ENCODE data around the gene BATF2.
"Not testable (repeated sequence)": the region's sequence is repeated elsewhere in the genome, so short reads cannot be mapped to it uniquely, and the experiment has no call there.

The BATF2 gene

GRCh38 chr11:64996710-64997380 is at the start of gene BATF2:
Gene BATF2, minus strand, starts transcription at chr11:64996971. Its CDS starts 57 bp downstream, at chr11:64996914.
- DNase-seq, result peak; percentile 73

DNA sequence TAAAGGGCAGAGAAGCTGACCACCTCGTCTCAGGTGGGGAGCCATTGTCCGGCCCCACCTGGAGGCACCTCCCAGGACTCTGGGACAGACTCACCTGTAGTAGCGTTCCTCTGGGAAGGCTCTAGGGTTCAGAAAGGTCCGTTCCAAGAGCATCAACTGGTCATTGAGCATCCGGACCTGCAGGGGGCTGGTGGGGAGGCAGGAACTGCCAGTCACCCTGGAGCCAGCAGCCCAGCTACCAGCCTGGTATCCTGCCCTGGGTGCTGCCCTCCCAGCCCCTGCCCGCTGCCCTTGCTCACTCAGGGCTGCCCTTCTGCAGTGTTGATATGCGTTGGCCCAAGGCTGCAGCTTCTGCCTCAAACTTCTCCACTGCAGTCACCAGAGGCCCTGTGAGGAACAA is 49.0 kb upstream of the BATF2 start:
- DNase-seq, result no peak

GRCh38 chr11:65045061-65045460 is 48.3 kb upstream of the BATF2 start:
- no peak for DNase-seq

DNA sequence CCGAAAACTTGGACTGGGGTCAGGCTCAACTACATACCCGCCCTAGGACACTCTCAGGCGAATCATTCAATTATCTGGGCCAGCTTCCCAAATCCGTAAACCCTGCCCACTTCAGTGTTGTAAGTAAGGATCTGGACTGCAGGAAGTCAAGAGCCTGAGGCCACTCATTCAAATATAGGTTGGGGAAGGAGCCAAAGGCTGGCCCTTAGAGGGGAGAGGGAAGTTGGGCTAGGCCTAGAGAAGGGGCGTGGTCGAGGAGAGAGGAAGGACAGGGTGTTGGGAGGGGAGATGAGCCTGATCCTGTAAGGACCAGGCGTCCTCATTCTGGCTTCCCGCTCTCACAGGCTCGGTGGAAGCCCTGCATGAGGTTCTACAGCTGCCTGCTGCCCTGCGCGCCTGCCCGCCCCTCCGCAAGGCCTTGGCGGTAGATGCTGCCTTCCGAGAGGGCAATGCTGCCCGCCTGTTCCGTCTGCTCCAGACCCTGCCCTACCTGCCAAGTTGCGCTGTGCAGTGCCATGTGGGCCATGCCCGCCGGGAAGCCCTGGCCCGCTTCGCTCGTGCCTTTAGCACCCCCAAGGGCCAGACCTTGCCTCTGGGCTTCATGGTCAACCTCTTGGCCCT is 47.2 kb upstream of the BATF2 start:
- peak; percentile 60 for DNase-seq

DNA sequence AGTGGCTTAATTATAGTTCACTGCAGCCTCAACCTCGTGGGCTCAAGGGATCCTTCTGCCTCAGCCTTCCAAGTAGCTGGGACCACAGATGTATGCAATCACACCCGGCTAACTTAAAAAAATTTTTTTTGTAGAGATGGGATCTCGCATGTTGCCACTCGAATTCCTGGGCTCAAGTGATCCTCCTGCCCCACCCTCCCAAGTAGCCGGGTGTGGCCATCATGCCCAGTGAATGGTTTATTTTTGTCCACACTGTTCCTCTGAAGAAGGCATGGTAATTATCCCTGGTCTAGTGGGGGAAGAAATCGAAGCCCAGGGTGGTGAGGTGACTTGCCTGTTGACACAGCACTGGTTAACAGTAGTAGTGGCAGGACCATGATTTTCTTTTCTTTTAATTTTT is 46.1 kb upstream of the BATF2 start:
- no peak for DNase-seq

GRCh38 chr11:65040847-65041622 is 44.3 kb upstream of the BATF2 start, which contains the start of gene SAC3D1:
Gene SAC3D1, plus strand, starts transcription at chr11:65041210. Its CDS starts 83 bp downstream, at chr11:65041293.
- peak; percentile 94 for DNase-seq

- DNase-seq, result no peak
These were observed 43.7 kb upstream of the BATF2 start for GRCh38 chr11:65040520-65040846.

DNA sequence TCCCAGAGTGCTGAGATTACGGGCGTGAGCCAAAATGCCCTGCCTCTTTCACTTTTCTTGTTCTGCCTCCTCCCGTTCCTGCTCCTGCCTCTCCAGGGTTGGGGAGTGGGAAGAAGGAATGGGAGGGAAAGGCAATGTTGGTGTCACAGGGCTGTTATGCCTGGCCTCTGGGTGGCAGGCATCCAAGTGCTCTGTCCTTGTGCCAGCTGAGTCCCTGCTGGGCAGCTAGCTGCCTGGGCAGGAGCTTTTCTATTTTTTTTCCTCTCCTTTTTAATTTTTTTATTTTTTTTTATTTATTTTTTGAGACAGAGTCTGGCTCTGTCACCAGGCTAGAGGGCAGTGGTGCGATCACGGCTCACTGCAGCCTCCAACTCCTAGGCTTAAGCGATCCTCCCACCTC is 40.2 kb upstream of the BATF2 start:
- no peak for DNase-seq

DNA sequence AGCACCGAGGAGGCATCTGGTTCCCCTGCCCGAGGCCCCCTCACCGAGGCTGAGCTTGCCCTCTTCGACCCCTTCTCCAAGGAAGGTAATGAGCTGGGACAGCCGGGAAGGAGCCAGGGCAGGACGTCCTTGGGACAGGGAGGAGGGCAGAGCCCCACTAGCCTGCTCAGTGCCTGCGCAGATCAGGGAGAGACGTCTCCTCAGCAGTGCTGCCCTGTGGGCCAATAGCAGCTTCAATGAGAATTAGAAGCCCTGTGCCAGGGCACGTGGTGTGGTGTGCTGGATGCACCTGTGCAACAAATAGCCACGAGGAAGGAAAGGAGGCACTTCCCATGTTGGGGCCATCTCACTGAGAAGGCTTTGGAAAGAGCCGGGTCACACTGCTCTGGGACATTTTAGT is 38.8 kb upstream of the BATF2 start:
- DNase-seq, result no peak

DNA sequence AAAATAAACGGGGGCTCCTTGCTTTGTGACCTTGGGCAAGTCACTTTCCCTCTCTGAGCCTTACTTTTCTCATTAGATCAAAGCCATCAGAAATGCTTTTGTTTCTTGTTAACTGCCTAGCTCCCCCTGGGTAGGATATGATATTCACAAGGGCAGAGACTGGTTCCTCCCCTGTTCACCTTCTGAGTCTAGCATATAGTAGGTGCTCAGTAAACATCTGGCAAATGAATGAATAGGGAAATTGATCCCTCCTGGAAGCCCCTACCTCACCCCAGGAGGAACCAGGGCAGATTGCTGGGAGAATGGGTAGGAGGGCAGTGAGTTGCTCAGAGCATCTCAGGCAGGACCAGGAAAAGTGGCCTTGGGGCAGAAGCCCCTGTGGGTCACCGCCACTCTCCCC is 37.7 kb upstream of the BATF2 start:
- no peak for DNase-seq

- no peak for DNase-seq
These were observed 35.4 kb upstream of the BATF2 start for GRCh38 chr11:65032216-65032615.

DNA sequence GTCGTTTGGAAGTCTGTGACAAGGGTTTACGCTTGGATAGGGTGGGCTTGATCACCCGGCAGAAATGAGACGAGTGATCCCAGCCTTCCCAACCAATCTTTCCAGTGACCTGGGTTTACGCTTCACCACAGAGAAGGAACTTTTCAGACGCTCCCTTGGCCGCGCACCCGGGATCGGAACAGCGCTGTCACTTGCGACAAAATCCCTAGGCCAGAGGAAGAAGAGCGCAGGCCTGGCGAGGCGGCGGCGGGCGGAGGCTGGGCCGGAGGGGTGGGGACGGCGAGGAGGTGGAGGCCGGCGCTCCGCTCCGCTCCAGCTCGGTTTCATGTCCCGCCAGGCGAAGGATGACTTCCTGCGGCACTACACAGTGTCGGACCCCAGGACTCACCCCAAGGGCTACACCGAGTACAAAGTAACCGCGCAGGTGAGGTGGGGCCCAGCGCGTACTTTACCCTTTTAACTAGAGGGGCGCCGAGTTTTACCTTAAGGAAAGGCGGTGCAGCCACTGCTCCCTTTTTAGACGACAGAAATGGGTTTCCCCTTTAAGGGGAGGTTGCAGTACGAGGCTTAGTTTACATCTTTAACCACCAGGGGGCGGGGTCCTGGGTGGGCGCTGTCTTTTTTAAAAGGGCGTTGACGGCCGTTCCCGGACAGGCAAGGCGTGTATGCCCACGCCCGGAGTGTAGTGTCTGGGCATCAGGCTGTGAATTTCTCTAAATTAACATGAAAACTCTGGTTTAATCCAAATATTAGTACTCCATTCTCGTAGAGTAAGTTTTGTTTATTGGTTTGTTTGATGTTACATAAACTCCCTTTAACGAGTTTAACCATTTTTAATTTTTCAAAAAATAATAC is 30.7 kb upstream of the BATF2 start, which contains the start of gene SNX15:
Gene SNX15 (plus strand): TSS at position 227 of the 855 bp plus-strand sequence. CDS start 99 bp downstream, at position 326.
- DNase-seq, result peak; percentile 96

- no peak for DNase-seq
These were observed 30.0 kb upstream of the BATF2 start for GRCh38 chr11:65026810-65027209.

DNA sequence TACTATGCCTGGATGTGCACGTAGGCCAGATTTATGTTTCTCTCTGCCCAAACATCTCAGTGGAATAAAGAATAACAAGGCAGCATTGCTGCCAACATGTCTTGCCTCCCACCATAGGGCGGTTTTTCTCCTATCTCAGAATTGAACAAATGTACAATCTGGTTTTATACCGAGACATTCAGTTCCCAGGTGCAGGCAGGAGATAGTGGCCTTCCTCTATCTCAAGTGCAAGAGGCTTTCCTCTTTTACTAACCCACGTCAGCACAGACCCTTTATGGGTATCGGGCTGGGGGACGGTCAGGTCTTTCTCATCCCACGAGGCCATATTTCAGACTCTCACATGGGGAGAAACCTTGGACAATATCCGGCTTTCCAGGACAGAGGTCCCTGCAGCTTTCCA is 26.7 kb upstream of the BATF2 start:
- not testable (repeated sequence) for DNase-seq

- no peak for DNase-seq
These were observed 24.7 kb upstream of the BATF2 start for GRCh38 chr11:65021509-65021908.

- DNase-seq, result no peak
These were observed 24.2 kb upstream of the BATF2 start for GRCh38 chr11:65021003-65021402.

DNA sequence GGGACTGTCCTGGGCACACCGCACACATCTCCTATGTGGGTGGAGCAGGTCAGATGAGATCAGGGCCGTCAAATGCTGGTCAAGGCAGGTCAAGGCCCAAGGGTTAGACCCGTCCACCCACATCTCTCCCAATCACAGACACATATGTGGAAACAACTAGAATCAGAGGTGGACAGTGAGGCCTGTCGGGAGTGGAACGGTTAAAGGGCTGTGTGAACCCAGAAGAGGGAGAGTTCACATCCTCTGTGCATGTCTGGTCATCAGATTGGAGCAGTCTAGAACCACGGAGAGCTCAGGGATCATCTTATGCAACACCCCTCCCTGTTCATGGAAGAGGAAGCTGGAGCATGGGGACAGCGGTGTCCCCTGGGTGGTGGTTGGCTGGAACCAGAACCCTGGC is 23.1 kb upstream of the BATF2 start:
- no peak for DNase-seq

- DNase-seq, result no peak
These were observed 21.2 kb upstream of the BATF2 start for GRCh38 chr11:65017937-65018336.

- no peak for DNase-seq
These were observed 19.9 kb upstream of the BATF2 start for GRCh38 chr11:65016705-65017104.

DNA sequence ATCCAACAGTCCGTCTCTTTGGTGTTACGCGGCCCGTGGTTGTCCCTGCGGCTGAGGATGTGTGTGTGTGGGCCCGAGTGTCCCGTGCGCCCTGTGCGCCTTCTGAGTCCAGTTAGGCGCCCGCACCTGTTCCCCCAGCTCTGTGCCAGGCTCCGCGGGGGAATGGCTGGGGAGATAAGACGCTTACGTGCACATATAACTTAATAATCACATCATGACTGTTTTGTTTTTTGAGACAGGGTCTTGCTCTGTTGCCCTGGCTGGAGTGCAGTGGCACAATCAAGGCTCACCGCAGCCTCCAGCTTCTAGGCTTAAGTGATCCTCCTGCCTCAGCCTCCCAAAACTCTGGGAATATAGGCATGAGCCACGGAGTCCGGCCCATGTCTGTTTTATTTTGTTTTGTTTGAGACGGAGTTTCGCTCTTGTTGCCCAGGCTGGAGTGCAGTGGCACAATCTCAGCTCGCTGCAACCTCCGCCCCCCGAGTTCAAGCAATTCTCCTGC is 18.0 kb upstream of the BATF2 start:
- DNase-seq, result no peak

DNA sequence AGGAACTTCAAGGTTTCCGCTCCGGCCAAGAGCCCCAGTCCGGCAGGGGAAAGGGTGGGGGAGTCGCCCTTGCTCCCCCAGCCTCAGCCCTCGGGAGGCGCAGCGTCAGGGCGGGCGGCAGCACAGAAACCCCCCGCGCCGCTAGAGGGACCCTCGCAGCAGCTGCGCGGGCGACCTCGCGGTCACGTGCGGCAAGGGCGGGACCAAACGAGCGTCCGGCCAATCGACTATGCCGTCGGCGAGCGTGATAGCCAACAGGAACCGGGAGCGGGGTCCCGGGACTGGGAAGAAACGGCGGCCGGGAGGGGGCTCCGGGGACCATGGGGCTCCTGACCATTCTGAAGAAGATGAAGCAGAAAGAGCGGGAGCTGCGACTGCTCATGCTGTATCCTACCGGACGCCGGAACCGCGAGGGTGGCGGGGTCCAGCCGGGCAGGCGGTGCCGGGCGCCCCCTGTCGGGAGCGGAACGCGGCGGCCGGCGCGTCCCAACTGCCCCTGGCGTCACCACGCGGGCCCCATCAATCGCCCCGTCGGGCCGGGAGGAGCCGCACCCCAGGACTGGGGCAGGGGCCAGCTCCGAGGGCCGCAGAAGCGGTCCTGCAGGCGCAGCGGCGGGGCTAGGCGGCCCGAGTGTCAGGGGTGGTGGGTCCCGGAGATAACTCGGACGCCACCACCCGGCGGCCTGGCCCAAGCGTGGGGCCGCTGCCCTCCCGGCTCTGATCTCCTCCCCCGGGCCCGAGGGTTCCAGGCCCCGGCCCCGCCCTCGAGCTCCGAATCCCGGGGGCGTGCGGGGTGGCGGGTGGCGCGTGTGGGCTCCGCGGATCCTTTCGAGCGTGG is 17.3 kb upstream of the BATF2 start, which contains the start of gene ARL2:
Gene ARL2 (plus strand): TSS at position 273 of the 838 bp plus-strand sequence. CDS start 48 bp downstream, at position 321.
- DNase-seq, result peak; percentile 96

Measured in femur (tissue), 1 donor.